Muscle of back (tissue), 11 donors: Measurements from ENCODE around the gene COX7B2. TPM values are rescaled to one million over a fixed set of nuclear protein-coding genes. Genes with fewer than 3 reads are reported as not detected.

Experiments used
- DNase-seq, 3 donors: peaks; one replicate each; pipeline versions ENCODE4 v3.0.0 to v3.0.0-alpha.2; 2013
- polyA plus RNA-seq, 10 donors: library from polyadenylated mRNA; unstranded; fragments of 120-200 nt; gene quantifications; one replicate each; pipeline ENCODE4 v1.2.1, GENCODE V29; 2013; ENCODE audit not compliant: insufficient read length in 10 of 10

Gene COX7B2
- polyA plus RNA-seq, 10 donors, result not detected

- DNase-seq, result peak in 2 of 3 donors; percentile 1 to 11
These were observed 19.0 kb downstream of the COX7B2 start for GRCh38 chr4:46890056-46890455.

- no peak for DNase-seq
These were observed 19.6 kb downstream of the COX7B2 start for GRCh38 chr4:46889410-46889809.

- peak in 1 of 3 donors; percentile 8 for DNase-seq
These were observed 22.3 kb downstream of the COX7B2 start for GRCh38 chr4:46886711-46887110.

GRCh38 chr4:46878641-46879040 is 30.4 kb downstream of the COX7B2 start:
- DNase-seq, result no peak

GRCh38 chr4:46874811-46875210 is 34.2 kb downstream of the COX7B2 start:
- DNase-seq, result no peak

- DNase-seq, result no peak
These were observed 38.6 kb downstream of the COX7B2 start for GRCh38 chr4:46870411-46870810.

GRCh38 chr4:46856333-46856732 is 52.7 kb downstream of the COX7B2 start:
- DNase-seq, result no peak

GRCh38 chr4:46852800-46853199 is 56.2 kb downstream of the COX7B2 start:
- no peak for DNase-seq

- DNase-seq, result no peak
These were observed 59.0 kb downstream of the COX7B2 start for GRCh38 chr4:46850026-46850425.

GRCh38 chr4:46844325-46844917 is 64.6 kb downstream of the COX7B2 start:
- DNase-seq, result peak; percentile 35 to 60 (median 46)

- DNase-seq, result no peak
These were observed 69.9 kb downstream of the COX7B2 start for GRCh38 chr4:46839128-46839527.

GRCh38 chr4:46837639-46838038 is 71.4 kb downstream of the COX7B2 start:
- no peak for DNase-seq

GRCh38 chr4:46836584-46836983 is 72.5 kb downstream of the COX7B2 start:
- no peak for DNase-seq

GRCh38 chr4:46830971-46831454 is 78.0 kb downstream of the COX7B2 start:
- DNase-seq, result no peak

- no peak for DNase-seq
These were observed 88.9 kb downstream of the COX7B2 start for GRCh38 chr4:46820154-46820553.

GRCh38 chr4:46819095-46819494 is 90.0 kb downstream of the COX7B2 start:
- no peak for DNase-seq

- no peak for DNase-seq
These were observed 90.4 kb downstream of the COX7B2 start for GRCh38 chr4:46818604-46819003.

GRCh38 chr4:46817806-46818205 is 91.2 kb downstream of the COX7B2 start:
- no peak for DNase-seq

- DNase-seq, result no peak
These were observed 104.1 kb downstream of the COX7B2 start for GRCh38 chr4:46804781-46805413.

GRCh38 chr4:46793036-46793435 is 116.0 kb downstream of the COX7B2 start:
- DNase-seq, result no peak

- no peak for DNase-seq
These were observed 127.5 kb downstream of the COX7B2 start for GRCh38 chr4:46781434-46782092.

GRCh38 chr4:46765465-46765864 is 143.6 kb downstream of the COX7B2 start:
- no peak for DNase-seq

- no peak for DNase-seq
These were observed 179.0 kb downstream of the COX7B2 start for GRCh38 chr4:46730075-46730474.
